ENCODE results near the gene PIGM. TPM values are rescaled to one million over a fixed set of nuclear protein-coding genes. Genes with fewer than 3 reads are reported as not detected.

PIGM gene
- total RNA-seq, 1 experiment from 2014 or later: 4.4 TPM

DNA sequence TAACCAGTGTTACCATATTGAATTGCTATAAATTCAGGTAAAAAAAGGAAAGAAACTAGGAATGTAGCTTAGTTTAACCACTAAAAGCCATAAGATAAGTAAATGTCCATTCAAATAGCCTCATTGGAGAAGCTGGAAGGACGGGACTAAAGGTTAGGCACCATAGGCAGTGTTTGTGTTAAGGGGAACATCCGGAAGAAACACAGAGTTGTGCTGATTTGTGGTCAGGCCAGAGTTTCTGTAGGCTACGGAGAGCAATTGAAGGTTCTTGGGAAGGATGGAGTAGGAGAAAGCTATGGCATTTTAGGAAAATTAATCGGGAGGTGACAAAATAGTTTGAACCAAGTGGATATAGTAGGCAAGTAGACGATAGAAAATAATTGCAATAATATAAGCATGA is 39.5 kb upstream of the PIGM start:
- H3K27me3 Mint-ChIP-seq (ENCODE audit: low read depth): peaks cover 81% of the 10 kb centered on the region

More for the DNA sequence above, 39.5 kb upstream of the PIGM start:
- no peaks in the 10 kb centered on the region for H3K36me3 Mint-ChIP-seq
- TF ChIP-seq TCF7 (CRISPR knock-in tag; IDR thresholded peaks at IDR 0.05; ENCODE audit: low read depth): no peak
- TF ChIP-seq, protein P1, sequence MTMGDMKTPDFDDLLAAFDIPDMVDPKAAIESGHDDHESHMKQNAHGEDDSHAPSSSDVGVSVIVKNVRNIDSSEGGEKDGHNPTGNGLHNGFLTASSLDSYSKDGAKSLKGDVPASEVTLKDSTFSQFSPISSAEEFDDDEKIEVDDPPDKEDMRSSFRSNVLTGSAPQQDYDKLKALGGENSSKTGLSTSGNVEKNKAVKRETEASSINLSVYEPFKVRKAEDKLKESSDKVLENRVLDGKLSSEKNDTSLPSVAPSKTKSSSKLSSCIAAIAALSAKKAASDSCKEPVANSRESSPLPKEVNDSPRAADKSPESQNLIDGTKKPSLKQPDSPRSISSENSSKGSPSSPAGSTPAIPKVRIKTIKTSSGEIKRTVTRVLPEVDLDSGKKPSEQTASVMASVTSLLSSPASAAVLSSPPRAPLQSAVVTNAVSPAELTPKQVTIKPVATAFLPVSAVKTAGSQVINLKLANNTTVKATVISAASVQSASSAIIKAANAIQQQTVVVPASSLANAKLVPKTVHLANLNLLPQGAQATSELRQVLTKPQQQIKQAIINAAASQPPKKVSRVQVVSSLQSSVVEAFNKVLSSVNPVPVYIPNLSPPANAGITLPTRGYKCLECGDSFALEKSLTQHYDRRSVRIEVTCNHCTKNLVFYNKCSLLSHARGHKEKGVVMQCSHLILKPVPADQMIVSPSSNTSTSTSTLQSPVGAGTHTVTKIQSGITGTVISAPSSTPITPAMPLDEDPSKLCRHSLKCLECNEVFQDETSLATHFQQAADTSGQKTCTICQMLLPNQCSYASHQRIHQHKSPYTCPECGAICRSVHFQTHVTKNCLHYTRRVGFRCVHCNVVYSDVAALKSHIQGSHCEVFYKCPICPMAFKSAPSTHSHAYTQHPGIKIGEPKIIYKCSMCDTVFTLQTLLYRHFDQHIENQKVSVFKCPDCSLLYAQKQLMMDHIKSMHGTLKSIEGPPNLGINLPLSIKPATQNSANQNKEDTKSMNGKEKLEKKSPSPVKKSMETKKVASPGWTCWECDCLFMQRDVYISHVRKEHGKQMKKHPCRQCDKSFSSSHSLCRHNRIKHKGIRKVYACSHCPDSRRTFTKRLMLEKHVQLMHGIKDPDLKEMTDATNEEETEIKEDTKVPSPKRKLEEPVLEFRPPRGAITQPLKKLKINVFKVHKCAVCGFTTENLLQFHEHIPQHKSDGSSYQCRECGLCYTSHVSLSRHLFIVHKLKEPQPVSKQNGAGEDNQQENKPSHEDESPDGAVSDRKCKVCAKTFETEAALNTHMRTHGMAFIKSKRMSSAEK (CRISPR knock-in tag; IDR thresholded peaks at IDR 0.05; ENCODE audit: borderline replicate concordance): no peak
- TF ChIP-seq, protein P2, sequence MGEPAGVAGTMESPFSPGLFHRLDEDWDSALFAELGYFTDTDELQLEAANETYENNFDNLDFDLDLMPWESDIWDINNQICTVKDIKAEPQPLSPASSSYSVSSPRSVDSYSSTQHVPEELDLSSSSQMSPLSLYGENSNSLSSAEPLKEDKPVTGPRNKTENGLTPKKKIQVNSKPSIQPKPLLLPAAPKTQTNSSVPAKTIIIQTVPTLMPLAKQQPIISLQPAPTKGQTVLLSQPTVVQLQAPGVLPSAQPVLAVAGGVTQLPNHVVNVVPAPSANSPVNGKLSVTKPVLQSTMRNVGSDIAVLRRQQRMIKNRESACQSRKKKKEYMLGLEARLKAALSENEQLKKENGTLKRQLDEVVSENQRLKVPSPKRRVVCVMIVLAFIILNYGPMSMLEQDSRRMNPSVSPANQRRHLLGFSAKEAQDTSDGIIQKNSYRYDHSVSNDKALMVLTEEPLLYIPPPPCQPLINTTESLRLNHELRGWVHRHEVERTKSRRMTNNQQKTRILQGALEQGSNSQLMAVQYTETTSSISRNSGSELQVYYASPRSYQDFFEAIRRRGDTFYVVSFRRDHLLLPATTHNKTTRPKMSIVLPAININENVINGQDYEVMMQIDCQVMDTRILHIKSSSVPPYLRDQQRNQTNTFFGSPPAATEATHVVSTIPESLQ (CRISPR knock-in tag; IDR thresholded peaks at IDR 0.05): no peak
- TF ChIP-seq, protein P3, sequence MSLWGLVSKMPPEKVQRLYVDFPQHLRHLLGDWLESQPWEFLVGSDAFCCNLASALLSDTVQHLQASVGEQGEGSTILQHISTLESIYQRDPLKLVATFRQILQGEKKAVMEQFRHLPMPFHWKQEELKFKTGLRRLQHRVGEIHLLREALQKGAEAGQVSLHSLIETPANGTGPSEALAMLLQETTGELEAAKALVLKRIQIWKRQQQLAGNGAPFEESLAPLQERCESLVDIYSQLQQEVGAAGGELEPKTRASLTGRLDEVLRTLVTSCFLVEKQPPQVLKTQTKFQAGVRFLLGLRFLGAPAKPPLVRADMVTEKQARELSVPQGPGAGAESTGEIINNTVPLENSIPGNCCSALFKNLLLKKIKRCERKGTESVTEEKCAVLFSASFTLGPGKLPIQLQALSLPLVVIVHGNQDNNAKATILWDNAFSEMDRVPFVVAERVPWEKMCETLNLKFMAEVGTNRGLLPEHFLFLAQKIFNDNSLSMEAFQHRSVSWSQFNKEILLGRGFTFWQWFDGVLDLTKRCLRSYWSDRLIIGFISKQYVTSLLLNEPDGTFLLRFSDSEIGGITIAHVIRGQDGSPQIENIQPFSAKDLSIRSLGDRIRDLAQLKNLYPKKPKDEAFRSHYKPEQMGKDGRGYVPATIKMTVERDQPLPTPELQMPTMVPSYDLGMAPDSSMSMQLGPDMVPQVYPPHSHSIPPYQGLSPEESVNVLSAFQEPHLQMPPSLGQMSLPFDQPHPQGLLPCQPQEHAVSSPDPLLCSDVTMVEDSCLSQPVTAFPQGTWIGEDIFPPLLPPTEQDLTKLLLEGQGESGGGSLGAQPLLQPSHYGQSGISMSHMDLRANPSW (CRISPR knock-in tag; conservative IDR thresholded peaks at IDR 0.05; ENCODE audit: low read depth): no peak
- TF ChIP-seq, protein P4, sequence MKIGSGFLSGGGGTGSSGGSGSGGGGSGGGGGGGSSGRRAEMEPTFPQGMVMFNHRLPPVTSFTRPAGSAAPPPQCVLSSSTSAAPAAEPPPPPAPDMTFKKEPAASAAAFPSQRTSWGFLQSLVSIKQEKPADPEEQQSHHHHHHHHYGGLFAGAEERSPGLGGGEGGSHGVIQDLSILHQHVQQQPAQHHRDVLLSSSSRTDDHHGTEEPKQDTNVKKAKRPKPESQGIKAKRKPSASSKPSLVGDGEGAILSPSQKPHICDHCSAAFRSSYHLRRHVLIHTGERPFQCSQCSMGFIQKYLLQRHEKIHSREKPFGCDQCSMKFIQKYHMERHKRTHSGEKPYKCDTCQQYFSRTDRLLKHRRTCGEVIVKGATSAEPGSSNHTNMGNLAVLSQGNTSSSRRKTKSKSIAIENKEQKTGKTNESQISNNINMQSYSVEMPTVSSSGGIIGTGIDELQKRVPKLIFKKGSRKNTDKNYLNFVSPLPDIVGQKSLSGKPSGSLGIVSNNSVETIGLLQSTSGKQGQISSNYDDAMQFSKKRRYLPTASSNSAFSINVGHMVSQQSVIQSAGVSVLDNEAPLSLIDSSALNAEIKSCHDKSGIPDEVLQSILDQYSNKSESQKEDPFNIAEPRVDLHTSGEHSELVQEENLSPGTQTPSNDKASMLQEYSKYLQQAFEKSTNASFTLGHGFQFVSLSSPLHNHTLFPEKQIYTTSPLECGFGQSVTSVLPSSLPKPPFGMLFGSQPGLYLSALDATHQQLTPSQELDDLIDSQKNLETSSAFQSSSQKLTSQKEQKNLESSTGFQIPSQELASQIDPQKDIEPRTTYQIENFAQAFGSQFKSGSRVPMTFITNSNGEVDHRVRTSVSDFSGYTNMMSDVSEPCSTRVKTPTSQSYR (CRISPR knock-in tag; IDR thresholded peaks at IDR 0.05): no peak
- no peak for TF ChIP-seq JUN (CRISPR knock-in tag; IDR thresholded peaks at IDR 0.05)
- no peak for TF ChIP-seq ETV6 (CRISPR knock-in tag; IDR thresholded peaks at IDR 0.05)
- TF ChIP-seq, protein P5, sequence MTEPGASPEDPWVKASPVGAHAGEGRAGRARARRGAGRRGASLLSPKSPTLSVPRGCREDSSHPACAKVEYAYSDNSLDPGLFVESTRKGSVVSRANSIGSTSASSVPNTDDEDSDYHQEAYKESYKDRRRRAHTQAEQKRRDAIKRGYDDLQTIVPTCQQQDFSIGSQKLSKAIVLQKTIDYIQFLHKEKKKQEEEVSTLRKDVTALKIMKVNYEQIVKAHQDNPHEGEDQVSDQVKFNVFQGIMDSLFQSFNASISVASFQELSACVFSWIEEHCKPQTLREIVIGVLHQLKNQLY (CRISPR knock-in tag; IDR thresholded peaks at IDR 0.05): no peak
- no peak for TF ChIP-seq TP53 (CRISPR knock-in tag; IDR thresholded peaks at IDR 0.05)
- no peak for TF ChIP-seq HMGA2 (CRISPR knock-in tag; IDR thresholded peaks at IDR 0.05)
- no peak for TF ChIP-seq ZNF396 (CRISPR knock-in tag; IDR thresholded peaks at IDR 0.05; ENCODE audit: borderline replicate concordance)
- TF ChIP-seq, protein P6, sequence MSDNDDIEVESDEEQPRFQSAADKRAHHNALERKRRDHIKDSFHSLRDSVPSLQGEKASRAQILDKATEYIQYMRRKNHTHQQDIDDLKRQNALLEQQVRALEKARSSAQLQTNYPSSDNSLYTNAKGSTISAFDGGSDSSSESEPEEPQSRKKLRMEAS (CRISPR knock-in tag; IDR thresholded peaks at IDR 0.05): no peak
- H3K9me3 Mint-ChIP-seq: no peaks in the 10 kb centered on the region
- DNase-seq (ENCODE audit: low spot score) (no peak), ATAC-seq (no peak)
- CTCF ChIA-PET: interaction anchor here (1.1 to 29.5 kb wide), 4 partner anchors 9 to 64 kb away, joined by 4 to 978 read pairs (median 18); no protein-coding TSS in a partner anchor
- no peak overlapping the region for H3K4me3 Mint-ChIP-seq
- peaks cover 32% of the 10 kb centered on the region for H3K4me1 Mint-ChIP-seq
- no peak overlapping the region for H3K27ac Mint-ChIP-seq
- POLR2A ChIA-PET: interaction anchor here (1.3 kb wide), 1 partner anchor 10 kb away, joined by 3 read pairs; no protein-coding TSS in a partner anchor
